ENCODE results near the gene CCR5AS.

CCR5AS gene

DNA sequence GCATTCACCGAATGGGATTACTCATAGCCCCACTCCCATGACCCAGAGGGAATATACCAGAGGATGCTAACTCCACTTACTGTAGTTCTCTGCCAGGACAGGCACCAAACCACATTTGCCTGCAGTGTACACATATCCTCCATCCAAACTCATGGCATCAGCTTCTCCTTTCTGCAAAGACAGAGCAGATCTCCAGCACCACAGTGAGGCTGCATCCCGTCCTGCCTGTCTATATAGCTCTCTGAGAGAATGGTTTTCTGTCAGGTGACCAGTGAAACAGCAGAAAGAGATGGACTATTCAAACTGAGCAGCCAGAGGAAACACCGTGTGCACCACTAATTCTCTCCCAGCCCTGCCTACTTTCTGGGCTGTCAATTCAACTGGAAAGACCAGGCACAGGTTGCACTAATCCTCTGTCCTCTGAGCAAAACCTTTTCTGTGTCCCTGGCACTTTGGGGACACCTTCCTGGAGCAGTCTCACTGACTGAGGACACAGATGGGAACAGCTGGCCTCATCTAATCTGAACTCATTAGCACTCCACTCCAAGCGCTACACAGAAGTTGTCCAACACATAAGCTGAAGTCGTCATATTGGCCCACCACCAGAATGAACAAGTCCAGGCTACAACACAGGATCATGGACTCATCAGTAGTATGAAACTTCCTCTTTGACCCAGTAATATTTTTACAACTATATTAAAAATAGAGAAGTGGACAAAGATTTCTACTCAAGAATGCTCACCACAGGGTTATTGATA, 40.5 kb upstream of the CCR5AS start:
- ATAC-seq (no peak), DNase-seq (no peak)
- Histone ChIP-seq H3K4me1 (no peaks in the 10 kb centered on the region), H3K4me3 (no peak overlapping the region), H3K27me3 (no peaks in the 10 kb centered on the region), H3K9me3 (no peaks in the 10 kb centered on the region), H3K27ac (peak overlapping the region in 1 of 2 donors; percentile 25), H3K36me3 (peaks cover 0 to 41% of the 10 kb centered on the region in 2 donors)
- intact Hi-C loops (cut with DNase I): no loop called here
- TF ChIP-seq, protein P1, sequence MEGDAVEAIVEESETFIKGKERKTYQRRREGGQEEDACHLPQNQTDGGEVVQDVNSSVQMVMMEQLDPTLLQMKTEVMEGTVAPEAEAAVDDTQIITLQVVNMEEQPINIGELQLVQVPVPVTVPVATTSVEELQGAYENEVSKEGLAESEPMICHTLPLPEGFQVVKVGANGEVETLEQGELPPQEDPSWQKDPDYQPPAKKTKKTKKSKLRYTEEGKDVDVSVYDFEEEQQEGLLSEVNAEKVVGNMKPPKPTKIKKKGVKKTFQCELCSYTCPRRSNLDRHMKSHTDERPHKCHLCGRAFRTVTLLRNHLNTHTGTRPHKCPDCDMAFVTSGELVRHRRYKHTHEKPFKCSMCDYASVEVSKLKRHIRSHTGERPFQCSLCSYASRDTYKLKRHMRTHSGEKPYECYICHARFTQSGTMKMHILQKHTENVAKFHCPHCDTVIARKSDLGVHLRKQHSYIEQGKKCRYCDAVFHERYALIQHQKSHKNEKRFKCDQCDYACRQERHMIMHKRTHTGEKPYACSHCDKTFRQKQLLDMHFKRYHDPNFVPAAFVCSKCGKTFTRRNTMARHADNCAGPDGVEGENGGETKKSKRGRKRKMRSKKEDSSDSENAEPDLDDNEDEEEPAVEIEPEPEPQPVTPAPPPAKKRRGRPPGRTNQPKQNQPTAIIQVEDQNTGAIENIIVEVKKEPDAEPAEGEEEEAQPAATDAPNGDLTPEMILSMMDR (IDR thresholded peaks at IDR 0.05): no peak

DNA sequence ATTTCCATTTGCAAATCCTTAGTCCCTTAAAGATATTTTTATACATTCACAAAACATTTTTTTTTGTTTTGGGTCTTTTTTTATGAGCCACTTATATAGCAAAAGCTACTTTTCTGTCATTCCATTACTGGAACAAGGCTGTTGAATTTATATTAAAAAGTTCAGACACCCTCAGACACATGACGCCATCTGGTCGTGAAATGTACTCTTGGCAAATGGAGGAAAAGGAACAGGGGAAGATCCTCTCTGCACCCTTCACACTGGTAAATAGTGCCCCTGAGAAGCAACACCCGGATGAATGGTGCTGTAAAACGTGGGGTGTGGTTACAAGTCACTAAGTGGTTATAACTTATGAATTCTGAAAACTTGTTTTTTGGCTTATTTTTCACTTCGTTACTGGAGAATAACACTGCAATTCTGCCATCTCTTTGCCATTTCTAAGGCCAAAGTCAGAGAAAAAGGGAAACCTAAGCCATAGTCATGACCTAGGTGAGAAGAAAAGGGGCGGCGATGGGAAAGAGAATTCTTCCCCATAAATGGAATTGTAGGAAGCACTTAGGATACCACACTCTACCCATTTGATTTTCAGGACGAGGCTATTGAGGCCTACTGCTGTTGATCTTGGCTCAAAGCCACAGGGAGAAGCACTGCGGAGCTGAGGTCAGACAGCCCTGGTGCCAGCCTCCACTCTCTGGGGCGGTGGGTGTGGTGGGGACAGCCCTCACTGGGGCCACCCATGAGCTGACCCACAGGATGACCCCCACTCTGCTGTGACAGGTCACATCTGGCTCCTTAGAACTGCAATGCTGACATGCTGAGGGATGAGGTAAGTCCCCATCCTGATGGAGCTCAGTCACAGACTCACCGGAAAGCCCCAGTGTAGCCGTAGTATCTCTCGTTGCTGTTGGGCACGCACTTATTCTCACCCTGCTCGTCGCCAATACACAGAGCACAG, 36.0 kb upstream of the CCR5AS start:
- no peaks in the 10 kb centered on the region for H3K4me1 ChIP-seq
- intact Hi-C loops (cut with DNase I): no loop called here
- ATAC-seq (peak; percentile 73), DNase-seq (peak in 2 of 4 donors; percentile 32 to 59)
- no peak overlapping the region for H3K4me3 ChIP-seq
- peaks cover 0 to 44% of the 10 kb centered on the region in 2 donors for H3K36me3 ChIP-seq
- H3K9me3 ChIP-seq: no peaks in the 10 kb centered on the region
- TF ChIP-seq, protein P1 (IDR thresholded peaks at IDR 0.05): peak in 1 of 2 donors; percentile 58
- H3K27me3 ChIP-seq: no peaks in the 10 kb centered on the region
- peak overlapping the region in 1 of 2 donors; percentile 24 for H3K27ac ChIP-seq

DNA sequence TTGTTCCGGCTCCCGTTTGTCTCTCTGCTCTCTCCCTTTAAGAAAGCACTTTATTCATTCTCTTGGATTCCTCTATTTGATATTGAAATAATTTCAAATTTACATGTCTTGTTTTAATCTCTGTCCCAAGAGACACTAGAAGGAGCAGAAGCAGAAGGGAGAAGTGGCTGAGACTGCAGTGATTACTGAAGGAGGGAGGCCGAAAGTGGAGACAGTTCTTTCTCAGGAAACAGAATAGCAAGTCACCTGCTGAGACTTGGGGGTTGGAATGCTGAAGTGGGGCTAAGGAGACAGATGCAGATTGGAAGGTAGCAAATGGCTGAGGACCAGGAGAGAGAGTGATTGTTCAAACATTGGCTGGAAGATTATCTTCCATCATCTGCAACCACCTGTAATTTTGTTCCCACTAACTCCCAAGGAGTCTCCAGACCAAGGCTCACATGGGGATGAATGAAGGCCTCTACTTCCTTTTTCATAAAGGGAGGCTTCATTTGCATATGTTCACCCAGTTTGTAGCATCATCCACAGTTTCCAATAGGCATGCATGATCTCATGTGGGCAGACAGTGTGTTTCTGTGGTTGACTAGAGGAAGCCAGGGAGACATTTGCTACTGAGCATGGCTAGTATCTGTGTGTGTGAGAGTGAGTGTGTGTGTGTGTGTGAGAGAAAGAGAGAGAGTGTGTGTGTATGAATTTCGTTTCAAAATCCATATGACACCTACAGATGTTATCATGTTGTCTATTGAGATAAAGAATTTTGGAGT, 33.8 kb upstream of the CCR5AS start:
- no peaks in the 10 kb centered on the region for H3K9me3 ChIP-seq
- intact Hi-C loops (cut with DNase I): no loop called here
- H3K4me1 ChIP-seq: no peaks in the 10 kb centered on the region
- peaks cover 0 to 54% of the 10 kb centered on the region in 2 donors for H3K36me3 ChIP-seq
- ATAC-seq: peak; percentile 43
- H3K27ac ChIP-seq: no peak overlapping the region
- no peak overlapping the region for H3K4me3 ChIP-seq
- TF ChIP-seq, protein P1 (IDR thresholded peaks at IDR 0.05): no peak
- DNase-seq: no peak
- H3K27me3 ChIP-seq: no peaks in the 10 kb centered on the region

DNA sequence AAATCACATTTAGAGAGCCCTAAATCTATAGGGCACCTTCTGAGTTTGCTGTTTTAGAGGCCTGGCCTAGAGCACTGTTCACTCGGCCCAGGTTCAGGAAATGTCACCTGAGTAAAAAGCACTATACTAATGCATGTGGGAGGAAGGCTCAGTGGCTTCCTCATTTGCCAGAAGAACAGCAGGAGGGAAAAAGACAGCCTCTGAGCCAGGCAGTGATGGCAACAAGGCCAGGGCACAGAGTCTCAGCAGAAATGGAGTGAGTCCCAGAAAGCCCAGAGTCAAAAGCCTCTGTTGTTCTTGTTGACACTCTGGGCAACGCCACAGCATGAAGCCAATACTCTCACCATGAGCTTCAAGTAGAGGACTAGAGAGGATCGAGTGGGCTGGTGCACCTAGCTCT, 32.0 kb upstream of the CCR5AS start:
- Histone ChIP-seq H3K4me1 (no peaks in the 10 kb centered on the region), H3K4me3 (no peak overlapping the region), H3K9me3 (no peaks in the 10 kb centered on the region), H3K27me3 (no peaks in the 10 kb centered on the region), H3K27ac (peak overlapping the region in 1 of 2 donors; percentile 46), H3K36me3 (peaks cover 0 to 44% of the 10 kb centered on the region in 2 donors)
- no peak for DNase-seq
- intact Hi-C loops (cut with DNase I): loop anchor here in 1 of 2 donors (10.0 kb wide), 1 partner anchor 504 kb away; no protein-coding TSS in a partner anchor
- ATAC-seq: no peak
- TF ChIP-seq, protein P1 (IDR thresholded peaks at IDR 0.05): no peak

Data from left lung (tissue), 4 donors.